ENCODE results near the gene CEP112.

DNA sequence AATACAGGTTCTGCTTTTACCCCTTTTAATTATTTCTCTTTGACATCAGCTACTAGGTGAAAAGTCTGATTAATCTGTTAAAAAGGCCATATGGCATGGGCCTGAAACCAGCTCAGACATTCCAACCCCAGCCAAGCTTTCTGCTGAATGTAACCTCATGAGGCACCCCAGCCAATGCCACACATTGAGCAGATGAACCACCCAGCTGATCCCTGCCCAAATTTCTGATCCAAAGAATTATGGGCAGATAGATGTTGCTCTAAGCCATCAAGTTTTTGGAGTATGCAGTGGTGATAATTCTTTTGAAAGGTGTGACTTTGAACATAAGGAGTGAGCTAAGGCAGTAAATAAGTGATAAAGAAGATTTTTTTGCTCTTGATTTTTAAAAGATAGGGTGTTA is 452.9 kb downstream of the CEP112 start:
- TF ChIP-seq, protein P1, sequence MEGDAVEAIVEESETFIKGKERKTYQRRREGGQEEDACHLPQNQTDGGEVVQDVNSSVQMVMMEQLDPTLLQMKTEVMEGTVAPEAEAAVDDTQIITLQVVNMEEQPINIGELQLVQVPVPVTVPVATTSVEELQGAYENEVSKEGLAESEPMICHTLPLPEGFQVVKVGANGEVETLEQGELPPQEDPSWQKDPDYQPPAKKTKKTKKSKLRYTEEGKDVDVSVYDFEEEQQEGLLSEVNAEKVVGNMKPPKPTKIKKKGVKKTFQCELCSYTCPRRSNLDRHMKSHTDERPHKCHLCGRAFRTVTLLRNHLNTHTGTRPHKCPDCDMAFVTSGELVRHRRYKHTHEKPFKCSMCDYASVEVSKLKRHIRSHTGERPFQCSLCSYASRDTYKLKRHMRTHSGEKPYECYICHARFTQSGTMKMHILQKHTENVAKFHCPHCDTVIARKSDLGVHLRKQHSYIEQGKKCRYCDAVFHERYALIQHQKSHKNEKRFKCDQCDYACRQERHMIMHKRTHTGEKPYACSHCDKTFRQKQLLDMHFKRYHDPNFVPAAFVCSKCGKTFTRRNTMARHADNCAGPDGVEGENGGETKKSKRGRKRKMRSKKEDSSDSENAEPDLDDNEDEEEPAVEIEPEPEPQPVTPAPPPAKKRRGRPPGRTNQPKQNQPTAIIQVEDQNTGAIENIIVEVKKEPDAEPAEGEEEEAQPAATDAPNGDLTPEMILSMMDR (conservative IDR thresholded peaks at IDR 0.05) = no peak
- no peak for TF ChIP-seq ZFX (IDR thresholded peaks at IDR 0.05)

All from C4-2B (cell line).